GM12878 (cell line): ENCODE measurements around the gene MTRFR. TPM values are rescaled to one million over a fixed set of nuclear protein-coding genes. Genes with fewer than 3 reads are reported as not detected.

Experiments used
- BCL11A ChIP-seq: IDR thresholded peaks from 2 replicates; pipeline ENCODE4 v1.6.1; 2011; ENCODE audit warnings: low read depth, low read length
- CHD2 ChIP-seq: IDR thresholded peaks from 2 replicates; pipeline ENCODE4 v1.6.1; 2011; ENCODE audit warnings: low read depth, low read length, improper control_type of control experiment, borderline replicate concordance
- CREM ChIP-seq: IDR thresholded peaks from 2 replicates; pipeline ENCODE4 v1.6.1; 2014; ENCODE audit warnings: antibody characterized with exemption, low read depth
- MYB ChIP-seq: fragments of 150-350 bp; IDR thresholded peaks from 2 replicates; pipeline ENCODE4 v1.6.1; 2014; ENCODE audit warnings: mild to moderate bottlenecking, low read depth, low read length, borderline replicate concordance
- NFIC ChIP-seq: IDR thresholded peaks from 2 replicates; pipeline ENCODE4 v1.6.1; 2012; ENCODE audit warnings: low read depth, mild to moderate bottlenecking, inconsistent platforms, low read length, moderate library complexity
- NFXL1 ChIP-seq: fragments of 450-650 bp; IDR thresholded peaks from 2 replicates; pipeline ENCODE4 v1.6.1; 2017; ENCODE audit warnings: antibody characterized with exemption, mild to moderate bottlenecking, borderline replicate concordance
- NFYB ChIP-seq: IDR thresholded peaks from 2 replicates; pipeline ENCODE4 v1.6.1; 2011; ENCODE audit warnings: low read depth, mild to moderate bottlenecking, low read length, improper control_type of control experiment, moderate library complexity; ENCODE audit not compliant: insufficient read depth
- NR2C2 ChIP-seq: IDR thresholded peaks from 2 replicates; pipeline ENCODE4 v1.6.1; 2011; ENCODE audit warnings: borderline replicate concordance, low read depth; ENCODE audit not compliant: control insufficient read depth, insufficient read length
- POLR2A ChIP-seq: IDR thresholded peaks from 2 replicates; pipeline ENCODE4 v1.6.1; 2011; ENCODE audit warnings: low read depth, mild to moderate bottlenecking, low read length
- SIX5 ChIP-seq: IDR thresholded peaks from 2 replicates; pipeline ENCODE4 v1.6.1; 2011; ENCODE audit warnings: mild to moderate bottlenecking, low read depth, low read length, moderate library complexity; ENCODE audit not compliant: severe bottlenecking
- WRNIP1 ChIP-seq: IDR thresholded peaks from 2 replicates; pipeline ENCODE4 v1.6.1; 2011; ENCODE audit warnings: low read depth, low read length, improper control_type of control experiment, borderline replicate concordance
- polyA plus RNA-seq, 11 experiments: library from polyadenylated mRNA; depleted of rRNA in 4 of 11; unstranded in 6 of 11; stranded (reverse) in 5 of 11; fragments of >200 nt; fragmentation: Nextera tagmentation in 4 of 11; fragmentation: Illumina TruSeq in 1 of 11; extraction: Ambion mirVana in 4 of 11; extraction: Trizol in 1 of 11; gene quantifications; 1 replicate in 1 of 11; 2 replicates in 10 of 11; pipeline versions ENCODE4 v1.2.1 to v1.2.3, GENCODE V29; 2011 to 2016; ENCODE audit warnings: inconsistent platforms in 2 of 11, missing spikeins in 2 of 11, low read depth in 1 of 11
- total RNA-seq, 4 experiments: library from RNA; depleted of rRNA in 3 of 4; stranded (reverse); fragments of >200 nt in 3 of 4; fragmentation: Illumina TruSeq in 1 of 4; extraction: Trizol in 1 of 4; gene quantifications; 2 replicates each; pipeline versions ENCODE4 v1.2.1 to v1.2.3, GENCODE V29; 2013 to 2021
- TF ChIP-seq, protein P1 (sequence below): fragments of 150-350 bp; IDR thresholded peaks from 2 replicates; pipeline ENCODE4 v1.6.1; 2014; ENCODE audit warnings: mild to moderate bottlenecking, low read depth, low read length
- TF ChIP-seq, protein P2 (sequence below): fragments of 450-650 bp; IDR thresholded peaks from 2 replicates; pipeline ENCODE4 v1.6.1; 2017; ENCODE audit warnings: mild to moderate bottlenecking, moderate library complexity
- TF ChIP-seq, protein P3 (sequence below): IDR thresholded peaks from 2 replicates; pipeline ENCODE4 v1.6.1; 2011; ENCODE audit warnings: borderline replicate concordance, low read depth, mild to moderate bottlenecking, moderate library complexity, low read length; ENCODE audit not compliant: insufficient read depth, poor library complexity, severe bottlenecking
- TF ChIP-seq, protein P4 (sequence below): fragments of 450-650 bp; IDR thresholded peaks from 2 replicates; pipeline ENCODE4 v1.6.1; 2017; ENCODE audit warnings: mild to moderate bottlenecking, low read depth, inconsistent platforms; ENCODE audit not compliant: poor library complexity, severe bottlenecking
- TF ChIP-seq, protein P5 (sequence below): IDR thresholded peaks from 2 replicates; pipeline ENCODE4 v1.6.1; 2012; ENCODE audit warnings: low read depth, low read length, improper control_type of control experiment
- TF ChIP-seq, protein P6 (sequence below): fragments of 450-650 bp; IDR thresholded peaks from 2 replicates; pipeline ENCODE4 v1.6.1; 2014; ENCODE audit warnings: mild to moderate bottlenecking

The MTRFR gene
- total and polyA plus RNA-seq, 10 of the 15 experiments (the other 5 are each of a cell fraction or from before 2014, with no cell fraction given) = 12.2 to 33.4 (median 24.8) TPM

DNA sequence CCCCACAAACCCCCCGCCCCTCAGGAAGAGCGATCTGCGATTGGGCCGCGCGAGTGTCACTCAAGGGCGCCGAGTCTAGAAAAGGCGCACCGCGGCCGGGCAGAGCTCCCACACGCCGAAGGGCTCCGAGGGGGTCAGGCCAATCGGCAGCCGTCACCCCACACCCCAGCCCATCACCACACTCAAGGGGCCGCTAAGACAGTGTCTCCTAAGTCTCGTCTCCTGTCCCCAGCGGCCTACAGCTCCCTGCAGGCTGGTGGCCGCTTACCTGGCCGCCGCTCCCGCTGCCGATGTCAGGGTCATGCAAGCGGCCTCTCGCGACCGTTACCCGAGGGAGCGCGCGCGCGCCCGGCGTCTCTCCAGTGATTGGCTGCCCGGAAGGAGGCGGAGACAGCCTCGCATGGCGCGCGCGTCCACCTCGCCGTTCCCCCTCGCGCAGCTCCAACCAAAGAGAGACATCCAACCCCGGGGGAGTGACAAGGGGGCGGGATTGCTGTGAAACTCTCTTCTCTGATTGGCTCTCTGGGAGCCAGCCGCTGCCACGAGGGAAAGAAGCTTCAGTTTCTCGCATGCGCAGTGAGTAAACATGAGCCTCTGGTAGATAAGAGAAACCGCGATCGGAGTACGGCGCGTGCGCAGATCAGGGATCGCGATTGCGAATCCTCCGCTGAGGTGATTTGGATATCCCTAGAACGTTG, at the start of gene MTRFR, which contains the start of gene MPHOSPH9 (continued):
- TF ChIP-seq, protein P1, sequence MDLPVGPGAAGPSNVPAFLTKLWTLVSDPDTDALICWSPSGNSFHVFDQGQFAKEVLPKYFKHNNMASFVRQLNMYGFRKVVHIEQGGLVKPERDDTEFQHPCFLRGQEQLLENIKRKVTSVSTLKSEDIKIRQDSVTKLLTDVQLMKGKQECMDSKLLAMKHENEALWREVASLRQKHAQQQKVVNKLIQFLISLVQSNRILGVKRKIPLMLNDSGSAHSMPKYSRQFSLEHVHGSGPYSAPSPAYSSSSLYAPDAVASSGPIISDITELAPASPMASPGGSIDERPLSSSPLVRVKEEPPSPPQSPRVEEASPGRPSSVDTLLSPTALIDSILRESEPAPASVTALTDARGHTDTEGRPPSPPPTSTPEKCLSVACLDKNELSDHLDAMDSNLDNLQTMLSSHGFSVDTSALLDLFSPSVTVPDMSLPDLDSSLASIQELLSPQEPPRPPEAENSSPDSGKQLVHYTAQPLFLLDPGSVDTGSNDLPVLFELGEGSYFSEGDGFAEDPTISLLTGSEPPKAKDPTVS = no peak
- no peak for TF ChIP-seq NFIC
- peak; percentile 80 for TF ChIP-seq NFYB
- TF ChIP-seq, protein P2, sequence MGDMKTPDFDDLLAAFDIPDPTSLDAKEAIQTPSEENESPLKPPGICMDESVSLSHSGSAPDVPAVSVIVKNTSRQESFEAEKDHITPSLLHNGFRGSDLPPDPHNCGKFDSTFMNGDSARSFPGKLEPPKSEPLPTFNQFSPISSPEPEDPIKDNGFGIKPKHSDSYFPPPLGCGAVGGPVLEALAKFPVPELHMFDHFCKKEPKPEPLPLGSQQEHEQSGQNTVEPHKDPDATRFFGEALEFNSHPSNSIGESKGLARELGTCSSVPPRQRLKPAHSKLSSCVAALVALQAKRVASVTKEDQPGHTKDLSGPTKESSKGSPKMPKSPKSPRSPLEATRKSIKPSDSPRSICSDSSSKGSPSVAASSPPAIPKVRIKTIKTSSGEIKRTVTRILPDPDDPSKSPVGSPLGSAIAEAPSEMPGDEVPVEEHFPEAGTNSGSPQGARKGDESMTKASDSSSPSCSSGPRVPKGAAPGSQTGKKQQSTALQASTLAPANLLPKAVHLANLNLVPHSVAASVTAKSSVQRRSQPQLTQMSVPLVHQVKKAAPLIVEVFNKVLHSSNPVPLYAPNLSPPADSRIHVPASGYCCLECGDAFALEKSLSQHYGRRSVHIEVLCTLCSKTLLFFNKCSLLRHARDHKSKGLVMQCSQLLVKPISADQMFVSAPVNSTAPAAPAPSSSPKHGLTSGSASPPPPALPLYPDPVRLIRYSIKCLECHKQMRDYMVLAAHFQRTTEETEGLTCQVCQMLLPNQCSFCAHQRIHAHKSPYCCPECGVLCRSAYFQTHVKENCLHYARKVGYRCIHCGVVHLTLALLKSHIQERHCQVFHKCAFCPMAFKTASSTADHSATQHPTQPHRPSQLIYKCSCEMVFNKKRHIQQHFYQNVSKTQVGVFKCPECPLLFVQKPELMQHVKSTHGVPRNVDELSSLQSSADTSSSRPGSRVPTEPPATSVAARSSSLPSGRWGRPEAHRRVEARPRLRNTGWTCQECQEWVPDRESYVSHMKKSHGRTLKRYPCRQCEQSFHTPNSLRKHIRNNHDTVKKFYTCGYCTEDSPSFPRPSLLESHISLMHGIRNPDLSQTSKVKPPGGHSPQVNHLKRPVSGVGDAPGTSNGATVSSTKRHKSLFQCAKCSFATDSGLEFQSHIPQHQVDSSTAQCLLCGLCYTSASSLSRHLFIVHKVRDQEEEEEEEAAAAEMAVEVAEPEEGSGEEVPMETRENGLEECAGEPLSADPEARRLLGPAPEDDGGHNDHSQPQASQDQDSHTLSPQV = no peak
- TF ChIP-seq, protein P3, sequence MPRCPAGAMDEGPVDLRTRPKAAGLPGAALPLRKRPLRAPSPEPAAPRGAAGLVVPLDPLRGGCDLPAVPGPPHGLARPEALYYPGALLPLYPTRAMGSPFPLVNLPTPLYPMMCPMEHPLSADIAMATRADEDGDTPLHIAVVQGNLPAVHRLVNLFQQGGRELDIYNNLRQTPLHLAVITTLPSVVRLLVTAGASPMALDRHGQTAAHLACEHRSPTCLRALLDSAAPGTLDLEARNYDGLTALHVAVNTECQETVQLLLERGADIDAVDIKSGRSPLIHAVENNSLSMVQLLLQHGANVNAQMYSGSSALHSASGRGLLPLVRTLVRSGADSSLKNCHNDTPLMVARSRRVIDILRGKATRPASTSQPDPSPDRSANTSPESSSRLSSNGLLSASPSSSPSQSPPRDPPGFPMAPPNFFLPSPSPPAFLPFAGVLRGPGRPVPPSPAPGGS = peak; percentile 20
- no peak for TF ChIP-seq SIX5
- TF ChIP-seq, protein P4, sequence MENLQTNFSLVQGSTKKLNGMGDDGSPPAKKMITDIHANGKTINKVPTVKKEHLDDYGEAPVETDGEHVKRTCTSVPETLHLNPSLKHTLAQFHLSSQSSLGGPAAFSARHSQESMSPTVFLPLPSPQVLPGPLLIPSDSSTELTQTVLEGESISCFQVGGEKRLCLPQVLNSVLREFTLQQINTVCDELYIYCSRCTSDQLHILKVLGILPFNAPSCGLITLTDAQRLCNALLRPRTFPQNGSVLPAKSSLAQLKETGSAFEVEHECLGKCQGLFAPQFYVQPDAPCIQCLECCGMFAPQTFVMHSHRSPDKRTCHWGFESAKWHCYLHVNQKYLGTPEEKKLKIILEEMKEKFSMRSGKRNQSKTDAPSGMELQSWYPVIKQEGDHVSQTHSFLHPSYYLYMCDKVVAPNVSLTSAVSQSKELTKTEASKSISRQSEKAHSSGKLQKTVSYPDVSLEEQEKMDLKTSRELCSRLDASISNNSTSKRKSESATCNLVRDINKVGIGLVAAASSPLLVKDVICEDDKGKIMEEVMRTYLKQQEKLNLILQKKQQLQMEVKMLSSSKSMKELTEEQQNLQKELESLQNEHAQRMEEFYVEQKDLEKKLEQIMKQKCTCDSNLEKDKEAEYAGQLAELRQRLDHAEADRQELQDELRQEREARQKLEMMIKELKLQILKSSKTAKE = no peak
- peak; percentile 86 for TF ChIP-seq MYB
- TF ChIP-seq, protein P5, sequence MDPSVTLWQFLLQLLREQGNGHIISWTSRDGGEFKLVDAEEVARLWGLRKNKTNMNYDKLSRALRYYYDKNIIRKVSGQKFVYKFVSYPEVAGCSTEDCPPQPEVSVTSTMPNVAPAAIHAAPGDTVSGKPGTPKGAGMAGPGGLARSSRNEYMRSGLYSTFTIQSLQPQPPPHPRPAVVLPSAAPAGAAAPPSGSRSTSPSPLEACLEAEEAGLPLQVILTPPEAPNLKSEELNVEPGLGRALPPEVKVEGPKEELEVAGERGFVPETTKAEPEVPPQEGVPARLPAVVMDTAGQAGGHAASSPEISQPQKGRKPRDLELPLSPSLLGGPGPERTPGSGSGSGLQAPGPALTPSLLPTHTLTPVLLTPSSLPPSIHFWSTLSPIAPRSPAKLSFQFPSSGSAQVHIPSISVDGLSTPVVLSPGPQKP = peak; percentile 49; the same call in 1 of the 2 replicates
- TF ChIP-seq CREM = peak; percentile 59
- TF ChIP-seq, protein P6, sequence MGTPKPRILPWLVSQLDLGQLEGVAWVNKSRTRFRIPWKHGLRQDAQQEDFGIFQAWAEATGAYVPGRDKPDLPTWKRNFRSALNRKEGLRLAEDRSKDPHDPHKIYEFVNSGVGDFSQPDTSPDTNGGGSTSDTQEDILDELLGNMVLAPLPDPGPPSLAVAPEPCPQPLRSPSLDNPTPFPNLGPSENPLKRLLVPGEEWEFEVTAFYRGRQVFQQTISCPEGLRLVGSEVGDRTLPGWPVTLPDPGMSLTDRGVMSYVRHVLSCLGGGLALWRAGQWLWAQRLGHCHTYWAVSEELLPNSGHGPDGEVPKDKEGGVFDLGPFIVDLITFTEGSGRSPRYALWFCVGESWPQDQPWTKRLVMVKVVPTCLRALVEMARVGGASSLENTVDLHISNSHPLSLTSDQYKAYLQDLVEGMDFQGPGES = peak; percentile 44; the same call in 1 of the 2 replicates
- peak; percentile 90 for TF ChIP-seq CHD2
- TF ChIP-seq NFXL1 = no peak
- no peak for TF ChIP-seq BCL11A
- peak; percentile 99 for TF ChIP-seq POLR2A
- no peak for TF ChIP-seq NR2C2
- no peak for TF ChIP-seq WRNIP1
